Measurements from ENCODE around the gene ELOVL6. TPM values are rescaled to one million over a fixed set of nuclear protein-coding genes. Genes with fewer than 3 reads are reported as not detected.

The ELOVL6 gene
- total RNA-seq, 1 donor from 2014 or later: 27.6 TPM

DNA sequence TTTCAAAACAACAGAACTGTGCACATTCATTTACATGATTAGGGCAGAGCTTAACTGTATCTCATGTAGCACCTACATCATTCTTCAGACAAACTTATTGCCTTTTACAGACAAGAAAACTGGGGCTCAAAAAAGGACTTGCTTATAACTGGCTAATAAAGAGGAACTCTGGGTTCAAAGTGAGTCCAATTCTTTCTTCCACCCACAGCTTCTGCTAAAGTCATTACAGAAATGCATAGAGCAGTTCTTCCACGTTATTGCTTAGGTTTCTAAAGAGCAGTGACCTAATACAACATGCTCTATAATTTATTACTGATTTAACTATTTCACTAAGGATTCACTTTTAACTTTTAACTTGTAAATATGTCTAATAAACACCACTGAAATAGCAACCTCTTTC, 60.6 kb downstream of the ELOVL6 start:
- Mint-ChIP-seq H3K9me3 (no peaks in the 10 kb centered on the region), H3K4me1 (peaks cover 17% of the 10 kb centered on the region), H3K36me3 (peaks cover 7% of the 10 kb centered on the region), H3K27ac (no peak overlapping the region), H3K4me3 (no peak overlapping the region), H3K27me3 (ENCODE audit: low read depth) (no peaks in the 10 kb centered on the region)
- DNase-seq (ENCODE audit: low spot score in 2 of 2, unreplicated experiment in 2 of 2): no peak
- TF ChIP-seq, protein P1, sequence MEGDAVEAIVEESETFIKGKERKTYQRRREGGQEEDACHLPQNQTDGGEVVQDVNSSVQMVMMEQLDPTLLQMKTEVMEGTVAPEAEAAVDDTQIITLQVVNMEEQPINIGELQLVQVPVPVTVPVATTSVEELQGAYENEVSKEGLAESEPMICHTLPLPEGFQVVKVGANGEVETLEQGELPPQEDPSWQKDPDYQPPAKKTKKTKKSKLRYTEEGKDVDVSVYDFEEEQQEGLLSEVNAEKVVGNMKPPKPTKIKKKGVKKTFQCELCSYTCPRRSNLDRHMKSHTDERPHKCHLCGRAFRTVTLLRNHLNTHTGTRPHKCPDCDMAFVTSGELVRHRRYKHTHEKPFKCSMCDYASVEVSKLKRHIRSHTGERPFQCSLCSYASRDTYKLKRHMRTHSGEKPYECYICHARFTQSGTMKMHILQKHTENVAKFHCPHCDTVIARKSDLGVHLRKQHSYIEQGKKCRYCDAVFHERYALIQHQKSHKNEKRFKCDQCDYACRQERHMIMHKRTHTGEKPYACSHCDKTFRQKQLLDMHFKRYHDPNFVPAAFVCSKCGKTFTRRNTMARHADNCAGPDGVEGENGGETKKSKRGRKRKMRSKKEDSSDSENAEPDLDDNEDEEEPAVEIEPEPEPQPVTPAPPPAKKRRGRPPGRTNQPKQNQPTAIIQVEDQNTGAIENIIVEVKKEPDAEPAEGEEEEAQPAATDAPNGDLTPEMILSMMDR (IDR thresholded peaks at IDR 0.05; ENCODE audit: unreplicated experiment): no peak

DNA sequence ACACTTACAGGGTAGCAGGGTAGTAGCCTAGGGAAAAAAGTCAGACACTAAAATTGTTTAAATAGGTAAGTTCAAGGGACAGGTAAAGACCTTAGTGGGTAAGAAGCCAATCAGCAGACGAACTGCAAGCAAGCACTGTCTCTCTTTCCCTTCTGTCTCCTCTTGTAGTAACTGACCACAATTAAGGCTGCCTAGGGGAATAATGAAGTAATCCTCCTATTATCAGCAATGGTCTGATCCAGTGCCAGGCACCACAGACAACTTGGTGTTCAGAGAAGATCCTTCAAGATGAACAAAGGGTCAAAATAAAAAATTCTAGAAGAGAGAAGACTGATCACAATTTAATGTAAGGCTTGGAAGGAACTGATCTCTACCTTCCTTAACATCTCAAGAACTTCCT, 62.9 kb downstream of the ELOVL6 start:
- TF ChIP-seq, protein P1 (IDR thresholded peaks at IDR 0.05; ENCODE audit: unreplicated experiment): no peak
- Mint-ChIP-seq H3K9me3 (no peaks in the 10 kb centered on the region), H3K4me1 (peaks cover 18% of the 10 kb centered on the region), H3K27me3 (ENCODE audit: low read depth) (no peaks in the 10 kb centered on the region), H3K27ac (no peak overlapping the region), H3K36me3 (peaks cover 2% of the 10 kb centered on the region), H3K4me3 (no peak overlapping the region)
- no peak for DNase-seq (ENCODE audit: low spot score in 2 of 2, unreplicated experiment in 2 of 2)

DNA sequence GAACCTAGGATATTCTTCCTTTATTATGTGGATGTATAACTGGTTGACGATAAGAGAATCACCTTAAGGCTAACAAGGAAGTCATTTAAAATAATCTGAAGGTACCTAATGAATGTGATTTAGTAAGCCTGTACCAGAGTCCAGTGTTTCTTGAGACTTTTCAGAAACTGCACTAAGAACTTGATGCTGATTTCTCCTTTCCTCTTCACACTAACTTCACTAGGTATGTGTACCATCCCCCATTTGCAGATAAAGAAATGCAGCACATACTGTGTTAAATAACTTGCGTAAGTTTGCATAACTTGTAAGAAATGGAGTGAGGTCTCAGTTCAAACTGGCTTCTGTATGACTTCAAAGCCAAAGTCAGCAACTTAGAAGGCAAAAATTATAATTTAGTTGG, 63.3 kb downstream of the ELOVL6 start:
- no peak overlapping the region for H3K27ac Mint-ChIP-seq
- peaks cover 2% of the 10 kb centered on the region for H3K36me3 Mint-ChIP-seq
- H3K4me3 Mint-ChIP-seq: no peak overlapping the region
- TF ChIP-seq, protein P1 (IDR thresholded peaks at IDR 0.05; ENCODE audit: unreplicated experiment): no peak
- no peaks in the 10 kb centered on the region for H3K9me3 Mint-ChIP-seq
- DNase-seq (ENCODE audit: low spot score in 2 of 2, unreplicated experiment in 2 of 2): no peak
- no peaks in the 10 kb centered on the region for H3K27me3 Mint-ChIP-seq (ENCODE audit: low read depth)
- peaks cover 22% of the 10 kb centered on the region for H3K4me1 Mint-ChIP-seq

DNA sequence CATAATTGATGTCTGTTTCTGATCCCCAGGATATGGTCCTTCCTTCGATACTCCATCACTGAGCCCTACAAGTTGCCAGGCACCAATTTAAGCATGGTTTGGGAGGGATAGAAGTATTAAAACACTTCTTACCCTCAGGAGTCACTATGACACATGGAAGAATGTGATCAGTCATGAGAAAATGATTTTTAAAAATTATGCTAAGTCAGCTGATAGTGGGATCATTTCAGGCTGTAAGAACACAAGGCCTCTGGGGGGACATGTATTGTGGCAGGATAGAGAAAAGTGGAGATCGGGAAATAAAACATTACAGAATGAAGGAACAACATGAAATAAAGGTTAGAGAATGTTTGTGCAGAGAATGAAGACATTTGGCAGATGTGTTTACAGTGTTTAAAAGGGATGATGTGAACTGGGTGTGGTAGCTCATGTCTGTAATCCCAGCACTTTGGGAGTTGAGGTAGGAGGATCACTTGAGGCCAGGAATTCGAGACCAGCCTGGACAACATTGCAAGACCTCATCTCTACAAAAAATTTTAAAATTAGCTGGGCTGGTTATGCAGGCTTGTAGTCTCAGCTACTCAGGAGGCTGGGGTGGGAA, 64.0 kb downstream of the ELOVL6 start:
- H3K36me3 Mint-ChIP-seq: peaks cover 2% of the 10 kb centered on the region
- TF ChIP-seq, protein P1 (IDR thresholded peaks at IDR 0.05; ENCODE audit: unreplicated experiment): no peak
- no peak overlapping the region for H3K27ac Mint-ChIP-seq
- no peaks in the 10 kb centered on the region for H3K9me3 Mint-ChIP-seq
- H3K4me1 Mint-ChIP-seq: peaks cover 20% of the 10 kb centered on the region
- H3K27me3 Mint-ChIP-seq (ENCODE audit: low read depth): no peaks in the 10 kb centered on the region
- H3K4me3 Mint-ChIP-seq: no peak overlapping the region
- DNase-seq (ENCODE audit: low spot score in 2 of 2, unreplicated experiment in 2 of 2): no peak

DNA sequence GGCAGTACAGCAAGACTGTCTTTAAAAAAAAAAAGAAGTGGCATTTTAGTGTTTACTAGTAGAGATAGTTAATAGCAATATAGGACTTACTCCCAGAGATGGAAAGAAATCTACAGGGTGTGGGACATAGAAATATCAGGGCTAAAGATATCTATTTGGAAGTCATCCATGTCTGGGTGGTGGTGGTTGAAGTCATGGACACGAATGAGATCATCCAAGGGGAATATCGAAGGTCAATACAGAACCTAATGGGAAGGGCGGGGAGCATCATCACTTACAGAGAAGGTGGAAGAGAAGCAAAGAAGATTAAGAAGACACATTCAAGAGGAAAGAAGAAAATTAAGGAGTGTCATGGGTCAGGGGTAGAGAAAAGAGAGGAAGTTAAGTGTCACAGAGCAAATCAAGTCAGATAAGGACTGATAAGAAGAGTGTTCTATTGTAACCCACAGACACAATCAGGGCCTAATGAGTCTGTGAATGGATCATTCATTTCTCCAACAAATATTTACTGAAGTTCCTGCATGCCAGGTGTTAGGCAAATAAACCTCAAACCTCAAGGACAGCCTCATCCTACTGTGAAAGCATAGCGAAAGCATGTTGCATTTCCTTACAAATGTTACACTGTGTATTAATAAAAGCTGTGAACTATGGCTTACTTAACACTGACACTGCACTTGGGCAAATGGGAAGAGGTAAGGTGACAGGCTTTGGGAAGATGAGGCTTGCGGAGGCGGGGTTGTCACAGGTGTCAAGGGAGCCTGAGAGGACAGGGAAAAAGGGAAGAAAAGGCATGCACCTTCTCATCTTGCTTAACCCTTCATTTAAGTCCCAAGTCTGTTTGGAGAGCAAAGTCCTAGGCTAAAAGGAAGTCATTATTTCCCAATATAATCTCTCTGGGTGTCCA, 65.3 kb downstream of the ELOVL6 start:
- peaks cover 22% of the 10 kb centered on the region for H3K4me1 Mint-ChIP-seq

More for the DNA sequence above, 65.3 kb downstream of the ELOVL6 start:
- Mint-ChIP-seq H3K27me3 (ENCODE audit: low read depth) (no peaks in the 10 kb centered on the region), H3K4me3 (no peak overlapping the region), H3K27ac (no peak overlapping the region), H3K9me3 (no peaks in the 10 kb centered on the region), H3K36me3 (peaks cover 2% of the 10 kb centered on the region)
- DNase-seq (ENCODE audit: low spot score in 2 of 2, unreplicated experiment in 2 of 2): no peak
- TF ChIP-seq, protein P1 (IDR thresholded peaks at IDR 0.05; ENCODE audit: unreplicated experiment): no peak
